GM10847 (cell line): ENCODE data around the gene CCDC148.

Experiments
- POLR2A ChIP-seq: IDR thresholded peaks from 2 replicates; pipeline ENCODE4 v1.6.1; 2011; ENCODE audit not compliant: insufficient read length; ENCODE audit errors: extremely low read depth

CCDC148 gene

GRCh38 chr2:158460632-158461297, 4.2 kb upstream of the CCDC148 start:
- TF ChIP-seq POLR2A: no peak

GRCh38 chr2:158459161-158460003, 2.8 kb upstream of the CCDC148 start:
- no peak for TF ChIP-seq POLR2A

- TF ChIP-seq POLR2A: no peak
Measured at GRCh38 chr2:158458617-158458920, 2.0 kb upstream of the CCDC148 start.

- no peak for TF ChIP-seq POLR2A
Measured at GRCh38 chr2:158457826-158458616, 1.5 kb upstream of the CCDC148 start.

GRCh38 chr2:158457092-158457825, 706 bp upstream of the CCDC148 start:
- no peak for TF ChIP-seq POLR2A

GRCh38 chr2:158443606-158444005, 12.9 kb downstream of the CCDC148 start:
- no peak for TF ChIP-seq POLR2A

GRCh38 chr2:158432117-158432516, 24.4 kb downstream of the CCDC148 start:
- no peak for TF ChIP-seq POLR2A

GRCh38 chr2:158414538-158414937, 42.0 kb downstream of the CCDC148 start:
- no peak for TF ChIP-seq POLR2A

GRCh38 chr2:158413581-158413980, 43.0 kb downstream of the CCDC148 start:
- no peak for TF ChIP-seq POLR2A

GRCh38 chr2:158412206-158412605, 44.3 kb downstream of the CCDC148 start:
- no peak for TF ChIP-seq POLR2A

GRCh38 chr2:158411748-158412147, 44.8 kb downstream of the CCDC148 start:
- TF ChIP-seq POLR2A: no peak

- no peak for TF ChIP-seq POLR2A
Measured at GRCh38 chr2:158410132-158410531, 46.4 kb downstream of the CCDC148 start.

GRCh38 chr2:158407031-158407430, 49.5 kb downstream of the CCDC148 start:
- no peak for TF ChIP-seq POLR2A

- TF ChIP-seq POLR2A: no peak
Measured at GRCh38 chr2:158405341-158405740, 51.2 kb downstream of the CCDC148 start.

GRCh38 chr2:158403237-158403636, 53.3 kb downstream of the CCDC148 start:
- TF ChIP-seq POLR2A: no peak
